Mesodermal cell (in vitro differentiated cells): ENCODE data around the gene AK4.

Experiments used
- H3K27ac ChIP-seq: 2 replicates; pipeline ENCODE4 v1.7.0; 2013; ENCODE audit warnings: mild to moderate bottlenecking, low read depth, low read length, moderate library complexity; ENCODE audit not compliant: severe bottlenecking
- H3K36me3 ChIP-seq: 2 replicates; pipeline ENCODE4 v1.7.1; 2013; ENCODE audit warnings: mild to moderate bottlenecking, low read length, moderate library complexity; ENCODE audit not compliant: control insufficient read depth, insufficient read depth
- H3K4me1 ChIP-seq: one replicate; pipeline ENCODE4 v1.7.1; 2013; ENCODE audit warnings: mild to moderate bottlenecking, low read length; ENCODE audit not compliant: insufficient read depth, control insufficient read depth, poor library complexity, severe bottlenecking
- H3K4me3 ChIP-seq: 2 replicates; pipeline ENCODE4 v1.7.0; 2013; ENCODE audit warnings: low read length, control low read depth, mild to moderate bottlenecking; ENCODE audit not compliant: insufficient read depth, poor library complexity, severe bottlenecking; ENCODE audit errors: extremely low read depth
- H3K9me3 ChIP-seq: 2 replicates; pipeline ENCODE4 v1.7.1; 2013; ENCODE audit warnings: mild to moderate bottlenecking, low read length, moderate library complexity; ENCODE audit not compliant: control insufficient read depth
- WGBS, 2 experiments: methylation state at CpG; one replicate each; pipeline ENCODE4 v1.1.5; 2013; ENCODE audit warnings: missing lambda C conversion rate in 2 of 2; ENCODE audit not compliant: insufficient coverage in 2 of 2; 5-methylcytosine and 5-hydroxymethylcytosine counted together

AK4 gene

DNA sequence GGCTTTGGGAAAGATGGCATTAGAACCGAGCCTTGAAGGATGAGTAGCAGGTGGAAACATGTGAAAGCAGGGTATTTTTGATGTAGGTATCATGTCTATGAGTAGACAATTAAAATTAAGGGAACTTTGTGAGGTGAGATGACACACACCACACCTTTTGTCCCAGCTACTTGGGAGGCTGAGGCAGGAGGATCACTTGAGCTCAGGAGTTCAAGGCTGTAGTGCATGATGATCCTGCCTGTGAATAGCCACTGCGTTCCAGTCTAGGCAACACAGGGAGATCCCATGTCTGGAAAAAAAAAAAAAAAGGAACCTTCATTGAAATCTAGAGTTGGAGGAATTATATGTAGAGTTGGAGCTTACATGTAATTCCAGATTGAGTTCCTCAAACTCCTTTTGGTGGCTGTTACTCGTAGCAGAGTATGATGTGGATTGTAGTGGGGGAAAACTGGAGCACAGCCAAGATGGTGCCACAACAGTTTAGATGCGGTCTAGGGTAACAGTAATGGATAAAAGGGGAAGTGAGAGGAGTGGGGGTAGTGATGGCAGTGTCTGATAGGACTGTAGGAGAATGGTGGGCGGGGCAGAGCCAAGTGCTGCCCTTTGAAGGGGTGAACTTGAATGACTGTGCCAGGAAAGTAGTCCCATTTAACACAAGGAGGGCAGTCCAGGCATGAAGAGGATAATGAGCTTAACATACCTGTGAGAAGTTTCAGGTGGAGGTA, 17.4 kb downstream of the AK4 start:
- no peaks in the 10 kb centered on the region for H3K4me1 ChIP-seq
- H3K4me3 ChIP-seq = no peak overlapping the region
- 88 to 92% methylated on average over 5 of the region's 5 CpGs for WGBS, 2 experiments
- no peak overlapping the region for H3K27ac ChIP-seq
- H3K36me3 ChIP-seq = no peaks in the 10 kb centered on the region
- no peaks in the 10 kb centered on the region for H3K9me3 ChIP-seq

GRCh38 chr1:65166572-65167305, 18.7 kb downstream of the AK4 start:
- WGBS, 2 experiments = 90 to 97% methylated on average over 2 to 5 of the region's 7 CpGs
- Histone ChIP-seq H3K4me3 (no peak overlapping the region), H3K9me3 (no peaks in the 10 kb centered on the region), H3K36me3 (no peaks in the 10 kb centered on the region), H3K4me1 (no peaks in the 10 kb centered on the region), H3K27ac (no peak overlapping the region)

- Histone ChIP-seq H3K27ac (no peak overlapping the region), H3K4me3 (no peak overlapping the region), H3K9me3 (no peaks in the 10 kb centered on the region), H3K36me3 (no peaks in the 10 kb centered on the region), H3K4me1 (no peaks in the 10 kb centered on the region)
- 91 to 100% methylated on average over 2 to 5 of the region's 5 CpGs for WGBS, 2 experiments
These were observed 19.7 kb downstream of the AK4 start for GRCh38 chr1:65167586-65168242.

DNA sequence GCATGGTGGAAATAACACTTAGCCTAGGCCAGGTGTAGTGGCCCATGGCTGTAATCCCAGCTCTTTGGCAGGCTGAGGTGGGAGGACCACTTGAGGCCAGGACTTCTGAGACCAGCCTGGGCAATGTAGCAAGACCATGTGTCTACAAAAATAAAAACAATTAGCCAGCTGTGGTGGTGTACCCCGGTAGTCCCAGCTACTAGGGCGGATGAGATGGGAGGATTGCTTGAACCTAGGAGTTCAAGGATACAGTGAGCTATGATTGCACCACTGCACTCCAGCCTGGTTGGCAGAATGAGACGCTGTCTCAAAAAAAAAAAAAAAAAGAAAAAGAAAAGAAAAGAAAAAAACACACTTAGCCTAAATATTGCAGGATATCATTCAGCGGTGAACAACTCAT, 20.9 kb downstream of the AK4 start:
- Histone ChIP-seq H3K4me3 (no peak overlapping the region), H3K36me3 (no peaks in the 10 kb centered on the region), H3K9me3 (no peaks in the 10 kb centered on the region), H3K27ac (no peak overlapping the region), H3K4me1 (no peaks in the 10 kb centered on the region)
- 100% methylated on average over 2 of the region's 4 CpGs; no CpG with 5 or more reads in 1 of the 2 experiments for WGBS, 2 experiments

- no peaks in the 10 kb centered on the region for H3K9me3 ChIP-seq
- 87 to 94% methylated on average over 7 to 8 of the region's 10 CpGs for WGBS, 2 experiments
- H3K4me1 ChIP-seq = no peaks in the 10 kb centered on the region
- no peaks in the 10 kb centered on the region for H3K36me3 ChIP-seq
- H3K27ac ChIP-seq = no peak overlapping the region
- H3K4me3 ChIP-seq = no peak overlapping the region
These were observed 22.6 kb downstream of the AK4 start for GRCh38 chr1:65170511-65171142.

DNA sequence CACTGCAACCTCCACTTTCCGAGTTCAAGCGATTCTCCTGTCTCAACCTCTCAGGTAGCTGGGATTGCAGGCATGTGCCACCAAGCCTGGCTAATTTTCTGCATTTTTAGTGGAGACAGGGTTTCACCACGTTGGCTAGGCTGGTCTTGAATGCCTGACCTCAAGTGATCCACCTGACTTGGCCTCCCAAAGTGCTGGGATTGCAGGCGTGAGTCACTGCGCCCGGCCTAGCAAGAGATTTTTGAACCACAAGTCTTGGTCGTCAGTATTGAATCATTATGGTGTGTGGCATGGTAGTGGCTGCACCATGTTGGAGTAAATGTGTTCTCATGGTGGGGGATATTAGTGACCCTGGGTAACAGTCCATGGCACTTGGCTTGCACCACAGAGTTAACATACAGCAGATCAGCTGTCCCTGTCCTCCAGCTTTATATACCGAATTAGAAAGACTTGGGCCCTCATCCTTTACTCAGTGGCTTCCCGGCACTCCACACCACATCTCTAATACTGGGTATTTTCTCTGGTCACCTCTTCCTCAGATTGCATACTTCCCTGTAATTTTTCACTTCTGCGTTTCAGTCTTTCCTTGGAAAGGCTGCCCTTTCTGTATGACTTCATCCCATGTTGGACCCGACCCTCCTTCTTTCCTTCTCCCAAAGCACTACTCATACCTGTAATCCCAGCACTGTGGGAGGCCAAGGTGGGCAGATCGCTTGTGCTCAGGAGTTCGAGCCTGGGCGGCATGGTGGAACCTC, 25.1 kb downstream of the AK4 start:
- peaks cover 10% of the 10 kb centered on the region for H3K4me1 ChIP-seq
- no peaks in the 10 kb centered on the region for H3K36me3 ChIP-seq
- no peak overlapping the region for H3K4me3 ChIP-seq
- no peaks in the 10 kb centered on the region for H3K9me3 ChIP-seq
- WGBS, 2 experiments = 86 to 97% methylated on average over 12 to 13 of the region's 14 CpGs
- no peak overlapping the region for H3K27ac ChIP-seq

DNA sequence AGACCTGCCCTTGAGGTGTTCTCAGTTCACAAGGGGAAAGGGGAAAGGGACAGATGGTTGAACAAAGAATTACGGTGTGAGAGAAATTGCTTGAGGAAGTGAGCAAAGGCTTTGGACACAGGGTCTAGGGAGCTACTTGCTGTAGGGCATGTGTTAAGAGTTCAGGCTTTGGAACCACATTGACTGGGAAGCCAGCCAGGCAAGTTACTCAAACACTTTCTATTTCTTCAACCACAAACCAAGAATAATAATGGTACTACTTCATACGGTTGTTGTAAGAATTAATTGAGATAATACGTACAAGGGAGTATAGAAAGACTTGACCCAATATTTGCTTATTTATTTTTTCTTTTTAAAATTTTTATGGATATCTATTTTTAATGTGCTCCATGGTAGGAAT, 26.6 kb downstream of the AK4 start:
- WGBS, 2 experiments = 100% methylated on average over 1 of the region's 3 CpGs; no CpG with 5 or more reads in 1 of the 2 experiments
- peaks cover 18% of the 10 kb centered on the region for H3K4me1 ChIP-seq

DNA sequence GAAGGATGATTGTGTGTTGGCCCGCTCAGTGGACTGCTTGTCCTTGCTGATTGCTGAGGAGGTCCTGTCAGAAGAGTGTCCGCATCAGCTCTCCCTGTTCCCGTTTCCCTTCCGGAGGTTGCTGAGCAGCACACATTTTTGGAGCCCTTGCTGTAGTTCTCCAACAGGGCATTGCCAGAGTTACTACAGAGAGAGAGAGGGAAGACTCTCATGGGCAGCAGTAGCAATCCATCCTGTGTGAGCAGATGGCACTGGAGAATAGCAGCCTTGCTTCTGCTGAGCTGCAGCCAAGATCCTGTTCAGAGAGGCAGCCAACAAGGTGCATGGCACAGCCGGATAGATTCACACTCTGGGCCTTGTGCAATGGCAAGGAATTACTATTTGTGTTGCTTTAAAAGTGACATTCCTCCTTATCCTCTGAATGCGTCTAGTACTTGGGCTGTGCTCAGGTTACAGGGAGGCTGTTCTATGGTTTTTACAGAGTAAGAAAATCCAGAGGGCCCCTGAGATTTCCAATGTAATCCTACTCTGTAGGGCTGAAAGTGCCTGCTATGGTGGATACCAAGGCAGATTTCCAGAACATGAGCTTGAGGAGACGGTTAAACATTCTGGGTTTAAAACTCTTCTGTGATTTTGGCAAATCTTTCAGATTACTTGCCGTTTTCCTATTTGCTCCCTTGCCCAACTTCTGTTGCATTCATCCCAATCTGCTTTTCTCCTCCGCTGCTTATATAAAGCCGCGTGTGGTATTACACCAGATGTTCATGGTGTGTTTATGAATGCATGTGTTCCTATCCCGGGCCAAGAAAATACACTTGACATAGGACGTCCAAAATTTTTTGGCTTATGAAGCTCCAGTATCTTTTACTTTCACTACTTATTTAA, 27.4 kb downstream of the AK4 start:
- no peaks in the 10 kb centered on the region for H3K9me3 ChIP-seq
- no peaks in the 10 kb centered on the region for H3K36me3 ChIP-seq
- H3K4me1 ChIP-seq = peaks cover 18% of the 10 kb centered on the region
- 90 to 91% methylated on average over 5 to 7 of the region's 13 CpGs for WGBS, 2 experiments
- no peak overlapping the region for H3K27ac ChIP-seq
- H3K4me3 ChIP-seq = no peak overlapping the region

More for the DNA sequence above, 26.6 kb downstream of the AK4 start:
- Histone ChIP-seq H3K4me3 (no peak overlapping the region), H3K9me3 (no peaks in the 10 kb centered on the region), H3K36me3 (no peaks in the 10 kb centered on the region), H3K27ac (no peak overlapping the region)

DNA sequence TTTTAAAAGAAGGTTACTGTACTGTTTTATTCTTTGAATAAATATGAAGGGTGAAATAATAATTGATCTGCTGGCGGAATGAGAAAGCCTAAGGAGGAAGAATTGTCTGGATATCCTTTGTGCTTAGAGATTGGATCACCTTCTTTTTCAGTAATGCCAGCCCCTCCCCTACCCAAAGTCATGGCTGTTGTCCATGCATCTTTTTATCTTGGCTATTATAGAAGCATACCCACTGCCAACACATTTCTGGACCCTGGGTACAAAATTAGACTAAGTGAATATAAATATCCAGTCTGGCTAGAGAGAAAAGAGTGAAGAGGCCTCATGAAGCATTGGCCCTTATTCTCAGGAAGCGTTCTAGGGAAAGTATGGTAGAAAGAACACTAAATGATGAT, 28.1 kb downstream of the AK4 start:
- Histone ChIP-seq H3K9me3 (no peaks in the 10 kb centered on the region), H3K4me3 (no peak overlapping the region)

More for the DNA sequence above, 28.1 kb downstream of the AK4 start:
- Histone ChIP-seq H3K27ac (no peak overlapping the region), H3K4me1 (peaks cover 21% of the 10 kb centered on the region), H3K36me3 (no peaks in the 10 kb centered on the region)
- WGBS, 2 experiments = 100% methylated on average over 1 of the region's 2 CpGs
